ENCODE measurements around the gene ZSWIM3. TPM values are rescaled to one million over a fixed set of nuclear protein-coding genes. Genes with fewer than 3 reads are reported as not detected.

The ZSWIM3 gene
- total RNA-seq, 4 donors from 2014 or later, result 2.2 to 4.5 (median 3.9) TPM

DNA sequence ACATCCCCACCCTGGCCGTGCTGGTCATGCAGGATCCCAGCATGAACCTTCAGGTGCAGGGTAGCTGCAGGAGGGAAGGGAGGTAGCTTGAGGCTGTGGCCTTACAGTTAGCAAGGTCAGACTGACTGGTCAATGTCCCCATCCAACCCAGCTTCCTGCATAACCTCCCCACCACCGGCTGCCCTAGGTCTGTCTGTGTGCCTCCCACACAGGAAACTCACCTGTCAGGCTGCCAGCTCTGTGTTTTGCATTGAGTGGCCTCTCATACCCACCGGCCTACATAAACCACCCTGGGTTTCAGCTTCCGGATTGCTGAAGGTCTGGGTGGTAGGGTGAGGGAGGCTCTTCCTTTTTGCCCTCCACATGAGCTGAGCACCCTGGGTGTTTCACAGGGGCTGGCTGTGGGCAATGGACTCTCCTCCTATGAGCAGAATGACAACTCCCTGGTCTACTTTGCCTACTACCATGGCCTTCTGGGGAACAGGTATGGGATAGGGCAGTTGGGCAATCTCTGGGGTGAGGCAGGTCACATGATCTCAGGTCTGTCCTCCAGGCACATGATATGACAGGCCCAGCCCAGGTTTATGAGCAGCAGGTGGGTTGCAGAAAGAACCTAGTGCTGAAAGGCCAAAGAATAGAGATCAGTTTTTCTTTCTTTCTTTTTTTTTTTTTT is 35.5 kb downstream of the ZSWIM3 start:
- intact Hi-C loops (cut with DNase I), result loop anchor here (5.0 kb wide), 1 partner anchor 39 kb away; the partner anchor contains the start of gene PCIF1
- Histone ChIP-seq H3K27ac (no peak overlapping the region), H3K36me3 (peaks cover 0 to 9% of the 10 kb centered on the region in 2 donors), H3K4me1 (peaks cover 10 to 24% of the 10 kb centered on the region in 2 donors), H3K4me3 (replicated peaks in 1 of 3) (no peak overlapping the region), H3K27me3 (no peaks in the 10 kb centered on the region), H3K9me3 (no peaks in the 10 kb centered on the region)
- TF ChIP-seq, protein P1, sequence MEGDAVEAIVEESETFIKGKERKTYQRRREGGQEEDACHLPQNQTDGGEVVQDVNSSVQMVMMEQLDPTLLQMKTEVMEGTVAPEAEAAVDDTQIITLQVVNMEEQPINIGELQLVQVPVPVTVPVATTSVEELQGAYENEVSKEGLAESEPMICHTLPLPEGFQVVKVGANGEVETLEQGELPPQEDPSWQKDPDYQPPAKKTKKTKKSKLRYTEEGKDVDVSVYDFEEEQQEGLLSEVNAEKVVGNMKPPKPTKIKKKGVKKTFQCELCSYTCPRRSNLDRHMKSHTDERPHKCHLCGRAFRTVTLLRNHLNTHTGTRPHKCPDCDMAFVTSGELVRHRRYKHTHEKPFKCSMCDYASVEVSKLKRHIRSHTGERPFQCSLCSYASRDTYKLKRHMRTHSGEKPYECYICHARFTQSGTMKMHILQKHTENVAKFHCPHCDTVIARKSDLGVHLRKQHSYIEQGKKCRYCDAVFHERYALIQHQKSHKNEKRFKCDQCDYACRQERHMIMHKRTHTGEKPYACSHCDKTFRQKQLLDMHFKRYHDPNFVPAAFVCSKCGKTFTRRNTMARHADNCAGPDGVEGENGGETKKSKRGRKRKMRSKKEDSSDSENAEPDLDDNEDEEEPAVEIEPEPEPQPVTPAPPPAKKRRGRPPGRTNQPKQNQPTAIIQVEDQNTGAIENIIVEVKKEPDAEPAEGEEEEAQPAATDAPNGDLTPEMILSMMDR (IDR thresholded peaks at IDR 0.05), result no peak
- TF ChIP-seq POLR2A (IDR thresholded peaks at IDR 0.05), result no peak
- 75 to 78% methylated on average over 1 to 4 of the region's 4 CpGs for WGBS, 2 donors
- no peak for DNase-seq

DNA sequence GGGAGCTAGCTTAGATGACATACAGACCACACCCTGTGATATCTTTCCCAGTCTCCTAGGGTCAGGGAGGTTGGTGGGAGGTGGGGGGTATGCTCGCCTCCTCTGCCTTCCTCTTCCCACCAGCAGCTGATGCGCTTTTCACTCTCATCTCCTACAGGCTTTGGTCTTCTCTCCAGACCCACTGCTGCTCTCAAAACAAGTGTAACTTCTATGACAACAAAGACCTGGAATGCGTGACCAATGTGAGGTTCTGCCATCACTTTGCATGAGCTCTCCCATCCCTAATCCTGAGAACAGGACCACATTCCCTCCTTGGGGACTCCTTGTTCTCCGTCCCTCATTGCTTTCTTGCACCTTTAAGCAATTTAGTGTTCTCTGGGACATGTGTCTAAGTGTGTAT is 36.4 kb downstream of the ZSWIM3 start:
- WGBS, 2 donors, result 87 to 96% methylated on average over 4 of the region's 4 CpGs
- DNase-seq, result no peak
- peaks cover 0 to 9% of the 10 kb centered on the region in 2 donors for H3K36me3 ChIP-seq
- no peaks in the 10 kb centered on the region for H3K27me3 ChIP-seq
- no peaks in the 10 kb centered on the region for H3K9me3 ChIP-seq
- peaks cover 10 to 24% of the 10 kb centered on the region in 2 donors for H3K4me1 ChIP-seq
- H3K27ac ChIP-seq, result no peak overlapping the region
- H3K4me3 ChIP-seq (replicated peaks in 1 of 3), result no peak overlapping the region
- intact Hi-C loops (cut with DNase I), result loop anchor here (5.0 kb wide), 1 partner anchor 38 kb away; the partner anchor contains the start of gene PCIF1
- TF ChIP-seq, protein P1 (IDR thresholded peaks at IDR 0.05), result no peak
- TF ChIP-seq POLR2A (IDR thresholded peaks at IDR 0.05), result no peak

- H3K27me3 ChIP-seq, result no peaks in the 10 kb centered on the region
- no peak overlapping the region for H3K4me3 ChIP-seq (replicated peaks in 1 of 3)
- H3K36me3 ChIP-seq, result peaks cover 0 to 9% of the 10 kb centered on the region in 2 donors
- no peak for TF ChIP-seq POLR2A (IDR thresholded peaks at IDR 0.05)
- TF ChIP-seq, protein P1 (IDR thresholded peaks at IDR 0.05), result no peak
- DNase-seq, result no peak
- intact Hi-C loops (cut with DNase I), result loop anchor here (5.0 kb wide), 1 partner anchor 38 kb away; the partner anchor contains the start of gene PCIF1
- 78 to 79% methylated on average over 5 to 9 of the region's 12 CpGs for WGBS, 2 donors
- peaks cover 10 to 15% of the 10 kb centered on the region in 2 donors for H3K4me1 ChIP-seq
- no peak overlapping the region for H3K27ac ChIP-seq
- H3K9me3 ChIP-seq, result no peaks in the 10 kb centered on the region
Observed at GRCh38 chr20:45894797-45895196, 37.4 kb downstream of the ZSWIM3 start.

GRCh38 chr20:45896641-45897161 is 39.3 kb downstream of the ZSWIM3 start:
- intact Hi-C loops (cut with DNase I), result no loop called here
- no peak for TF ChIP-seq POLR2A (IDR thresholded peaks at IDR 0.05)
- TF ChIP-seq, protein P1 (IDR thresholded peaks at IDR 0.05), result no peak
- no peak for DNase-seq
- H3K27ac ChIP-seq, result no peak overlapping the region
- H3K36me3 ChIP-seq, result peaks cover 6 to 9% of the 10 kb centered on the region in 2 donors
- no peak overlapping the region for H3K4me3 ChIP-seq (replicated peaks in 1 of 3)
- H3K27me3 ChIP-seq, result no peaks in the 10 kb centered on the region
- H3K9me3 ChIP-seq, result no peaks in the 10 kb centered on the region
- H3K4me1 ChIP-seq, result peaks cover 7 to 8% of the 10 kb centered on the region in 2 donors
- 95 to 97% methylated on average over 12 to 14 of the region's 14 CpGs for WGBS, 2 donors

GRCh38 chr20:45897289-45897688 is 39.9 kb downstream of the ZSWIM3 start:
- intact Hi-C loops (cut with DNase I), result no loop called here

More at GRCh38 chr20:45897289-45897688, 39.9 kb downstream of the ZSWIM3 start:
- WGBS, 2 donors, result 90 to 95% methylated on average over 2 of the region's 2 CpGs
- Histone ChIP-seq H3K36me3 (peaks cover 6 to 9% of the 10 kb centered on the region in 2 donors), H3K4me3 (replicated peaks in 1 of 3) (no peak overlapping the region), H3K9me3 (no peaks in the 10 kb centered on the region), H3K4me1 (peaks cover 1 to 2% of the 10 kb centered on the region in 2 donors), H3K27ac (no peak overlapping the region), H3K27me3 (no peaks in the 10 kb centered on the region)
- TF ChIP-seq, protein P1 (IDR thresholded peaks at IDR 0.05), result no peak
- TF ChIP-seq POLR2A (IDR thresholded peaks at IDR 0.05), result no peak
- no peak for DNase-seq

Data from thyroid gland (tissue), 4 donors.